H1 (cell line): ENCODE measurements around the gene MGST2. TPM values are rescaled to one million over a fixed set of nuclear protein-coding genes. Genes with fewer than 3 reads are reported as not detected.

ENCODE experiments used
- CTCF ChIA-PET: fragments of 300-600 bp; sonication (Branson Sonifier 250); formaldehyde crosslinking; loops from one replicate; lab custom pipeline; 2021; ENCODE audit not compliant: partially characterized antibody; lab: Charles Lee
- POLR2A ChIA-PET: fragments of 300-600 bp; sonication (Branson Sonifier 250); formaldehyde crosslinking; loops from one replicate; lab custom pipeline; 2021; ENCODE audit warnings: inconsistent platforms; ENCODE audit not compliant: partially characterized antibody; lab: Charles Lee
- DNase-seq, 2 experiments: peaks; one replicate each; pipeline versions ENCODE4 v3.0.0 to v3.0.0-alpha.2; 2010 to 2022; ENCODE audit warnings: low spot score in 2 of 2, low read depth in 1 of 2, mixed read lengths in 1 of 2
- FAIRE-seq: peaks from 2 replicates; lab custom pipeline; 2011; peaks lifted over from hg19 to GRCh38; lab: Jason Lieb, UNC
- H2AFZ ChIP-seq: 2 replicates; pipeline ENCODE4 v1.8.1; 2012; ENCODE audit warnings: low read length, inconsistent platforms
- H2AK5ac ChIP-seq: 2 replicates; pipeline ENCODE4 v1.6.1; 2013; ENCODE audit warnings: low read depth, low read length
- H2BK120ac ChIP-seq: replicated peaks from 2 replicates; pipeline ENCODE3; 2013; ENCODE audit warnings: low read depth, low read length, inconsistent platforms
- H2BK12ac ChIP-seq: 2 replicates; pipeline ENCODE4 v1.6.1; 2013; ENCODE audit warnings: low read depth, low read length
- H2BK15ac ChIP-seq: 2 replicates; pipeline ENCODE4 v1.6.1; 2013; ENCODE audit warnings: low read length
- H2BK20ac ChIP-seq: 2 replicates; pipeline ENCODE4 v1.6.1; 2013; ENCODE audit warnings: low read length
- H2BK5ac ChIP-seq: 2 replicates; pipeline ENCODE4 v1.6.1; 2013; ENCODE audit warnings: low read depth, low read length
- H3K14ac ChIP-seq: 2 replicates; pipeline ENCODE4 v1.6.1; 2013; ENCODE audit warnings: inconsistent platforms; ENCODE audit not compliant: insufficient read length
- H3K18ac ChIP-seq: 2 replicates; pipeline ENCODE4 v1.6.1; 2013; ENCODE audit warnings: low read length; ENCODE audit errors: extremely low read depth
- H3K23ac ChIP-seq: 2 replicates; pipeline ENCODE4 v1.6.1; 2013; ENCODE audit warnings: inconsistent platforms; ENCODE audit not compliant: insufficient read length
- H3K23me2 ChIP-seq: 2 replicates; pipeline ENCODE4 v1.6.1; 2013; ENCODE audit warnings: low read depth, low read length
- H3K27ac ChIP-seq: 2 replicates; pipeline ENCODE4 v1.6.1; 2011; ENCODE audit warnings: low read depth, low read length, inconsistent platforms
- H3K27me3 ChIP-seq, 4 experiments: replicated peaks in 1 of 4; 1 replicate in 1 of 4; 2 replicates in 3 of 4; pipeline versions ENCODE4 v1.6.1 to v1.8.1; 2011 to 2013; ENCODE audit warnings: low read length in 3 of 4, mild to moderate bottlenecking in 3 of 4, inconsistent platforms in 2 of 4, mixed read lengths in 2 of 4, moderate library complexity in 1 of 4; ENCODE audit not compliant: control insufficient read depth in 3 of 4, insufficient read depth in 3 of 4; ENCODE audit errors: extremely low read depth in 1 of 4
- H3K36me3 ChIP-seq, 4 experiments: 2 replicates each; pipeline versions ENCODE4 v1.6.1 to v1.8.1; 2011 to 2013; ENCODE audit warnings: mild to moderate bottlenecking in 4 of 4, low read length in 3 of 4, moderate library complexity in 2 of 4, control low read depth in 1 of 4, inconsistent platforms in 1 of 4; ENCODE audit not compliant: insufficient read depth in 4 of 4, control insufficient read depth in 2 of 4
- H3K4ac ChIP-seq: replicated peaks from 2 replicates; pipeline ENCODE3; 2013; ENCODE audit warnings: low read length, low read depth, mixed read lengths, inconsistent platforms; ENCODE audit not compliant: insufficient read length
- H3K4me1 ChIP-seq, 4 experiments: replicated peaks in 1 of 4; 1 replicate in 1 of 4; 2 replicates in 3 of 4; pipeline versions ENCODE4 v1.6.1 to v1.8.1; 2011 to 2013; ENCODE audit warnings: low read length in 3 of 4, inconsistent platforms in 2 of 4, mixed read lengths in 1 of 4; ENCODE audit not compliant: insufficient read depth in 4 of 4, control insufficient read depth in 3 of 4
- H3K4me2 ChIP-seq, 2 experiments: 2 replicates each; pipeline versions ENCODE4 v1.6.1 to v1.8.1; 2011 to 2013; ENCODE audit warnings: low read depth in 2 of 2, low read length in 2 of 2, control low read depth in 1 of 2, inconsistent platforms in 1 of 2, mild to moderate bottlenecking in 1 of 2; ENCODE audit not compliant: insufficient read depth in 1 of 2
- H3K4me3 ChIP-seq, 4 experiments: fragments of 200-600, 300-600 bp in 1 of 4; sonication (generic), shearing (Covaris generic), sonication (Bioruptor Twin) in 1 of 4; 2 replicates each; pipeline versions ENCODE4 v1.5.1 to v1.8.1; 2011 to 2016; ENCODE audit warnings: low read length in 4 of 4, low read depth in 3 of 4, control low read depth in 2 of 4, inconsistent platforms in 2 of 4, mild to moderate bottlenecking in 2 of 4, mixed read lengths in 1 of 4, moderate library complexity in 1 of 4; ENCODE audit not compliant: insufficient read depth in 2 of 4; ENCODE audit errors: extremely low read depth in 1 of 4
- H3K56ac ChIP-seq: replicated peaks from 2 replicates; pipeline ENCODE3; 2013; ENCODE audit warnings: low read depth, mild to moderate bottlenecking, mixed read lengths, low read length, inconsistent platforms; ENCODE audit not compliant: insufficient read length
- H3K79me1 ChIP-seq: 2 replicates; pipeline ENCODE4 v1.6.1; 2013; ENCODE audit warnings: low read depth, low read length, control low read depth
- H3K79me2 ChIP-seq, 2 experiments: 2 replicates each; pipeline versions ENCODE4 v1.6.1 to v1.8.1; 2012 to 2013; ENCODE audit warnings: low read length in 2 of 2, mild to moderate bottlenecking in 2 of 2, inconsistent platforms in 1 of 2; ENCODE audit not compliant: insufficient read depth in 2 of 2, control insufficient read depth in 1 of 2
- H3K9ac ChIP-seq, 4 experiments: replicated peaks in 1 of 4; 1 replicate in 1 of 4; 2 replicates in 3 of 4; pipeline versions ENCODE4 v1.6.1 to v1.8.1; 2011 to 2013; ENCODE audit warnings: low read depth in 3 of 4, low read length in 3 of 4, control low read depth in 2 of 4, mild to moderate bottlenecking in 2 of 4, moderate library complexity in 2 of 4, inconsistent platforms in 1 of 4; ENCODE audit errors: extremely low read depth in 1 of 4
- H3K9me3 ChIP-seq, 2 experiments: 2 replicates each; pipeline versions ENCODE4 v1.6.1 to v1.8.1; 2012 to 2013; ENCODE audit warnings: mild to moderate bottlenecking in 2 of 2, moderate library complexity in 2 of 2, control low read depth in 1 of 2, inconsistent platforms in 1 of 2, low read depth in 1 of 2, low read length in 1 of 2, mixed read lengths in 1 of 2; ENCODE audit not compliant: insufficient read depth in 2 of 2
- H4K20me1 ChIP-seq, 2 experiments: replicated peaks in 1 of 2; 2 replicates each; pipeline versions ENCODE3 to v1.8.1; 2011 to 2013; ENCODE audit warnings: inconsistent platforms in 2 of 2, low read length in 2 of 2, mild to moderate bottlenecking in 1 of 2; ENCODE audit not compliant: insufficient read depth in 2 of 2, control insufficient read depth in 1 of 2
- H4K5ac ChIP-seq: 2 replicates; pipeline ENCODE4 v1.6.1; 2013; ENCODE audit warnings: low read length, low read depth, mixed read lengths, inconsistent platforms; ENCODE audit not compliant: insufficient read length
- H4K8ac ChIP-seq: 2 replicates; pipeline ENCODE4 v1.8.0; 2013; ENCODE audit warnings: mild to moderate bottlenecking, moderate library complexity, low read length, inconsistent platforms; ENCODE audit not compliant: insufficient read depth; ENCODE audit errors: extremely low read depth
- H4K91ac ChIP-seq: replicated peaks from 2 replicates; pipeline ENCODE3; 2013; ENCODE audit warnings: low read length, mixed read lengths, inconsistent platforms; ENCODE audit not compliant: insufficient read length
- EZH2 ChIP-seq: fragments of 200-600 bp; sonication (generic); IDR thresholded peaks from 2 replicates; pipeline ENCODE4 v1.7.1; 2012; ENCODE audit warnings: low read depth, mild to moderate bottlenecking, moderate library complexity, low read length, inconsistent platforms; ENCODE audit not compliant: severe bottlenecking
- KDM1A ChIP-seq: fragments of 200-600, 300-600 bp; sonication (generic); IDR thresholded peaks from 2 replicates; pipeline ENCODE4 v1.7.1; 2016; ENCODE audit warnings: mild to moderate bottlenecking, low read length, borderline replicate concordance
- POLR2A ChIP-seq, 2 experiments: IDR thresholded peaks; 1 replicate in 1 of 2; 2 replicates in 1 of 2; pipeline ENCODE4 v1.6.1; 2011; ENCODE audit warnings: low read depth in 2 of 2, low read length in 2 of 2, mild to moderate bottlenecking in 2 of 2; ENCODE audit errors: control extremely low read depth in 1 of 2
- WGBS, 2 experiments: shearing (Covaris generic) in 1 of 2; methylation state at CpG; one replicate each; pipeline versions ENCODE4 v1.1.6 to v1.1.7; 2013 to 2015; ENCODE audit warnings: low lambda C conversion rate in 2 of 2, mixed read lengths in 2 of 2, inconsistent platforms in 1 of 2, low coverage in 1 of 2, missing lambda C conversion rate in 1 of 2; ENCODE audit not compliant: insufficient replicate concordance in 2 of 2, insufficient coverage in 1 of 2, insufficient read length in 1 of 2; ENCODE audit errors: extremely low coverage in 1 of 2, missing lambda C conversion rate in 1 of 2; 5-methylcytosine and 5-hydroxymethylcytosine counted together
- polyA plus RNA-seq, 7 experiments: library from polyadenylated mRNA; depleted of rRNA in 3 of 7; stranded (reverse) in 5 of 7; unstranded in 2 of 7; fragments of >200 nt in 5 of 7; fragments of 200-250 nt in 2 of 7; gene quantifications; 1 replicate in 5 of 7; 2 replicates in 1 of 7; 4 replicates in 1 of 7; pipeline versions ENCODE4 v1.2.1 to v1.2.3, GENCODE V29; 2011 to 2013; ENCODE audit warnings: missing spikeins in 2 of 7, mixed read lengths in 2 of 7
- total RNA-seq: library from RNA; stranded (reverse); fragmentation: NEBNext Ultra II Directional; extraction: Animal tissue kit (Norgen Biotek cat#: 25700); gene quantifications from 2 replicates; pipeline ENCODE4 v1.2.1, GENCODE V29; 2021

Gene MGST2
- total and polyA plus RNA-seq, 2 of the 8 experiments (the other 6 are each of a cell fraction or from before 2014, with no cell fraction given): 8.0 to 13.6 TPM

- Histone ChIP-seq H3K36me3 (no peaks in the 10 kb centered on the region), H3K4me1 (no peaks in the 10 kb centered on the region), H3K14ac (no peak overlapping the region), H3K79me1 (no peaks in the 10 kb centered on the region), H4K5ac (no peak overlapping the region), H3K4me2 (no peak overlapping the region), H3K27me3 (no peaks in the 10 kb centered on the region), H3K56ac (no peak overlapping the region), H3K23me2 (no peaks in the 10 kb centered on the region), H2BK20ac (no peak overlapping the region), H3K79me2 (no peaks in the 10 kb centered on the region), H2BK15ac (no peak overlapping the region), H4K20me1 (no peaks in the 10 kb centered on the region), H4K91ac (no peak overlapping the region), H3K9me3 (no peaks in the 10 kb centered on the region), H3K9ac (no peak overlapping the region), H2BK5ac (no peak overlapping the region), H2AFZ (no peak overlapping the region), H3K27ac (no peak overlapping the region), H2AK5ac (no peak overlapping the region), H2BK12ac (no peak overlapping the region), H3K23ac (no peak overlapping the region), H4K8ac (no peak overlapping the region), H3K4ac (no peak overlapping the region), H2BK120ac (no peak overlapping the region), H3K18ac (no peak overlapping the region), H3K4me3 (no peak overlapping the region)
- POLR2A ChIA-PET: no interaction called here
- DNase-seq (no peak), FAIRE-seq (no peak)
- CTCF ChIA-PET: interaction anchor here (1.6 to 2.9 kb wide), 4 partner anchors 9 to 389 kb away, joined by 3 to 23 read pairs (median 6); no protein-coding TSS in a partner anchor
- 85% methylated on average over 5 of the region's 5 CpGs; no CpG with 5 or more reads in 1 of the 2 experiments for WGBS, 2 experiments
- TF ChIP-seq KDM1A: no peak
- no peak for TF ChIP-seq POLR2A (IDR thresholded peaks at IDR 0.05; ENCODE audit: control extremely low read depth in 1 of 2, low read depth in 2 of 2, low read length in 2 of 2)
- no peak for TF ChIP-seq EZH2
Measured at GRCh38 chr4:139696491-139696890, 30.9 kb downstream of the MGST2 start.
